ENCODE data around the gene HDDC3.

The HDDC3 gene

GRCh38 chr15:90953947-90954711, 21.8 kb upstream of the HDDC3 start:
- peak; percentile 17 for DNase-seq

- no peak for DNase-seq
These were observed 20.7 kb upstream of the HDDC3 start for GRCh38 chr15:90952901-90953677.

GRCh38 chr15:90950676-90951075, 18.3 kb upstream of the HDDC3 start:
- DNase-seq, result no peak

GRCh38 chr15:90949979-90950675, 17.8 kb upstream of the HDDC3 start:
- DNase-seq, result no peak

DNA sequence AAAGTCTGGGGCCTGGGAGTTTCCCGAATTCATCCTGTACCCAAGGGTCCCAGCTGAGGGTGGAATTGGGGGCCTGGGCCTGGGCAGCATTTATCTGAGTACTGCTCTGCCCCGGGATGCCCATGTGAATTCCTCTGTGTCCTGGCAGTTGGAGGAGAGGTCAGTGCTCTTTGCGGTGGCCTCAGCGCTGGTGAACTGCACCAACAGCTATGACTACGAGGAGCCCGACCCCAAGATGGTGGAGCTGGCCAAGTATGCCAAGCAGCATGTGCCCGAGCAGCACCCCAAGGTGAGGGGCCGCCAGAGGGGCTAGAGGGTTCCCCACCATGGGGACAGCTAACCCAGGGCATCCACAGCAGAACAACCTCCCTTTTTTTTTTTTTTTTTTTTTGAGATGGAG, 16.2 kb upstream of the HDDC3 start:
- no peak for DNase-seq

GRCh38 chr15:90947577-90948357, 15.4 kb upstream of the HDDC3 start:
- no peak for DNase-seq

DNA sequence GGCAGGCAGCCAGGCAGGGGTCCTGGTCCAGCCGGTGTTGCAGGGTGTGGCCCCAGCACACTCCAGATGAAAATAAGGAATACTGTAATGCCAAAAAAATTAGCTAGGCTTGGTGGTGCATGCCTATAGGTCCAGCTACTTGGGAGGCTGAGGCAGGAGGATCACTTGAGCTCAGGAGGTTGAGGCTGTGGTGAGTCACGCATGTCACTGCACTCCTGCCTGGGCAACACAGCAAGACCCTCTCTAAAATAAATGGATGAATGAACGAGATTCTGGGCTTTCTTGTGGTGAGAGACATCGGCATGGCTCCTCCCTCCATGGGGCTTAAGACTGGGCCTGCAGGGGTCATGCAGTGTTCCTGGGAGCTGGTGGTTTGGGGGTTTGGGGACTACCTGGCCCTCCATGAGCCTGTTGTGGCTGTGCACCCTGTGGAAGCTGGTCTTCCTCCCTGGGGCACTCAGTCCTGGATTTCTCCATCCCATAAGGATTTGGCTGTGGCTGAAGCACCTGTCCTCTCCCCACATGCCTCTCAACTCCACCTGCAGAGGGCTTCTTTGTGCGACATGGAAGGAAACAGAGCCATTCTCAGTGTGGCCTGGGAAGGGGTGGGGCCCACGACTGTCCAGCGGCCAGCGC, 14.7 kb upstream of the HDDC3 start:
- no peak for DNase-seq

DNA sequence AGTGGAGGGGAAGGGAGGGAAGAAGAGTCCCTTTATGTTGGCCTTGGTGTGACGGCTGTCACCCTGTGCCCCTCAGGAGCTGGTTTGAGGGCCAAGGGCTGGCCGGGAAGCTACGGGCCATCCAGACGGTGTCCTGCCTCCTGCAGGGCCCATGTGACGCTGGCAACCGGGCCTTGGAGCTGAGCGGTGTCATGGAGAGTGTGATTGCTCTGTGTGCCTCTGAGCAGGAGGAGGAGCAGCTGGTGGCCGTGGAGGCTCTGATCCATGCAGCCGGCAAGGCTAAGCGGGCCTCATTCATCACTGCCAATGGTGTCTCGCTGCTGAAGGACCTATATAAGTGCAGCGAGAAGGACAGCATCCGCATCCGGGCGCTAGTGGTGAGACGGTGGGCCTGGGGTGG, 14.2 kb upstream of the HDDC3 start:
- DNase-seq, result no peak

GRCh38 chr15:90945091-90945490, 12.7 kb upstream of the HDDC3 start:
- DNase-seq, result no peak

- no peak for DNase-seq
These were observed 10.2 kb upstream of the HDDC3 start for GRCh38 chr15:90942354-90943120.

DNA sequence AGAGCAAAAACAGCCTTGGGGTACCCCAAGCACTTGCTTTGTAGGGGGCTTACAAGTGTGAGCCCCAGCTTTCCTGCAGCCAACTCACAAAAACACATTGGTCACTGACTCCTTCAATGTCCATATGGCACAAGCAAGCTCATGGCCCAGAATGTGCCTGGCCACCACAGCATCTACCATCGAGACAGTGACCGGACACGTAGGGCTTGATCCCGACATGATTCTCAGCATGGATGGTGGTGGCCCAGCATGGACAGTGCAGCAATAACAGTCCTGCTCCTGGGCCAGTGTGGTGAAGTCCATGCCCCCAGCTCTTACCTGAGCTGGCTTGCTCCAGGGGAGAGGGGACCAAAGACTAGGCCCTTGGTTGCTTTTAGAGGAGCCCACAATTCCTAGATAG, 8.7 kb upstream of the HDDC3 start:
- DNase-seq, result no peak

GRCh38 chr15:90939756-90940155, 7.4 kb upstream of the HDDC3 start:
- no peak for DNase-seq

DNA sequence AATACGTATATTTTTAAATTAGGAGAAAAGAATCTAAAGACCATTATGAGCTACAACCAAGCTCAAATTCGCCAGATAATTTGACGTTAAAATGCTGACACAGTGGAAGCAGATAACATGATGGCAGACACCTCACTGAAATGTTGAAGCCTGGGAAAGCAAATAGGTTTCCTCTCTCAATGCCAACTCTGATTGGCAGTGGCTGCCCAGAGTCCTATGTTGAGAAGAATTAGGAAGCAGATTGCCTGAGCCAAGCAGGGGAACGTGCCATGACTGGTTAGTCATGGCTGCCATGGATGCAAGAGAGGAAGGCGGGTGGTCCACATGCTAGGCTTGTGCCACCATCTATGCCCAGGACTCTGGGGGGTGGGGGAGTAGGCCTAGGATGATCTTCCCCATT, 5.9 kb upstream of the HDDC3 start:
- no peak for DNase-seq

DNA sequence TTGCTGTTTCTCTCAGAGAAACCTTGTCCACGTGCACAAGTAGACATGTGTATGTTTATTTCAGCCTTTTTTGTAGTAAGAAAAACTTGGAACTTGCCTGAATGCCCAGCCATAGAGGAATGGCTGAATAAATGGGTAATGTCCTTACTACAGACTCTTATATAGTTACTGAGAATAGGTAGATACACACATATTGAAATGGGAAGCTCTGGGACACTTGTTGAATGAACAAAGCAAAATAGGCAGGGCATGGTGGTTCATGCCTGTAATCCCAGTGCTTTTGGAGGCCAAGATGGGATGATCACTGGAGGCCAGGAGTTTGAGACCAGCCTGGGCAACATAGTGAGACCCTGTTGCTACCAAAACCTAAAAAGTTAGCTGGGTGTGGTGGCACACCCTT, 4.5 kb upstream of the HDDC3 start:
- DNase-seq, result no peak

DNA sequence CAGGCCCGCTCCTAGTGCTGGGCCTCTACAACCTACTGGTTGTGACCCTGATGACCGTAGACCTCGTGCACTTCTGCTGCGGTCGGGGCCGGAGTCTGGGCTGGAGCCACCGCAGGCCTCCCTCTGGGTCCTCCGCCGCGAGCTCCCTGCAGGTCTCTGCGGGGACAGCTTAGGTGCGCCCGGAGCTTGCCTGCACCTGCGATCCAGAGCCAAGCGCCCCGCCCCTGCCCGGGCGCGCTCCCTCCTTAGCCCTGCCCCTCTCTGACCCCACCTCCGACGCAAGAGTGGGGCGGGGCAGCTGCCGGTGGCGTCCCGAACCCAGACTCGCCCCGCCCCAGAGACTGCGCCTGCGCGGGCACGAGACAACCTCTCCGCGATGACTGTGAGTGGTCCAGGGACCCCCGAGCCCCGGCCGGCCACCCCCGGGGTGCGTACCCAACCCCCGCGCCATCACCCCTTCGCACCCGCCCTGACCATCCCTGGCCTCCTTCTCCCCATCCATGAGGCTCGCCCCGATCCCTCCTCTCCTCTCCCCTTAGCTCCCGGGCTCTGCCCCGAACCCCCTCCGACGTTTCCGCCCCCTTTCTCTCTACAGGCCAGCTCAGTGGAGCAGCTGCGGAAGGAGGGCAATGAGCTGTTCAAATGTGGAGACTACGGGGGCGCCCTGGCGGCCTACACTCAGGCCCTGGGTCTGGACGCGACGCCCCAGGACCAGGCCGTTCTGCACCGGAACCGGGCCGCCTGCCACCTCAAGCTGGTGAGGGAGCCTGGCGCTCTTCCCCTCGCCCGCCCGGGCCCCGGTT, 2.8 kb upstream of the HDDC3 start, which contains the start of gene UNC45A:
Gene UNC45A, plus strand, starts transcription at position 337 of the 803 bp plus-strand sequence. Its CDS starts 40 bp downstream, at position 377.
- DNase-seq, result peak; percentile 93

GRCh38 chr15:90934256-90934948, 2.1 kb upstream of the HDDC3 start:
- DNase-seq, result peak; percentile 91

- DNase-seq, result no peak
These were observed 952 bp upstream of the HDDC3 start for GRCh38 chr15:90933301-90933700.

DNA sequence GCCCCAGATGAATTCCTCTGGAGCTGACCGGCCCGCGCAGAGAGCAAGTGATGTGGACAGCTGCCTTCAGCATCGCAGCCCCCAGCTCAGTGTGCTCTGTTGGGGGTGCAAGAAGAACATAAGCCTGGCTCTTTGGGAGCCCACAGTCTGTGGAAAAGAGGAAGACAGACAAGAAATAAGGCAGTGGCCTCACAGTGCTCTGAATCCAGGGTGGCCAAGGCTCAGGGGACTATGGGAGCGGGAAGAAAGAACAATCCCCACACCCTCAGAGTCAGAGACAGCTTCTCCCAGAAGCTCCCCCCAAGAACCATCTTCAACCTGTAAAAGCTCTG, 277 bp upstream of the HDDC3 start:
- no peak for DNase-seq

DNA sequence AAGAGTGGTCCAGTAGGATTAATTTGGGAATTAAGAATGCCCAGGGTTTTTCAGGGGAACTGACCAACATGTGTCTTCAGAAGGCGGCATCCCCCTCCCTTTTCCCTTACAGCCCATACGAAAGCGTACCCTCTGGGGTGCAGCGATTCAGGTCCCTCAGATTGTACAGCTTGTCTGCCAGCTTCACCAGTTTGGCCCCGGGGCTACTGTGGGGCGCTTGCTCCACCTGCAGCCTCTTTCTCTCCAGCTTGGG, 848 bp downstream of the HDDC3 start:
- no peak for DNase-seq

- peak; percentile 35 for DNase-seq
These were observed 1.3 kb downstream of the HDDC3 start for GRCh38 chr15:90930861-90931574.
